H7 (cell line): ENCODE results near the gene SIN3B. TPM values are rescaled to one million over a fixed set of nuclear protein-coding genes. Genes with fewer than 3 reads are reported as not detected.

Experiments used
- DNase-seq: peaks from one replicate; pipeline ENCODE4 v3.0.0; 2012
- H3K27me3 ChIP-seq: 2 replicates; pipeline ENCODE4 v1.6.0; 2011; ENCODE audit warnings: mild to moderate bottlenecking, low read length; ENCODE audit not compliant: control insufficient read depth, insufficient read depth
- H3K36me3 ChIP-seq: replicated peaks from 2 replicates; pipeline ENCODE4 v1.5.1; 2011; ENCODE audit warnings: low read length; ENCODE audit not compliant: control insufficient read depth, insufficient read depth
- H3K4me3 ChIP-seq: 2 replicates; pipeline ENCODE4 v1.5.1; 2011; ENCODE audit warnings: low read depth, mild to moderate bottlenecking, control low read depth, low read length, moderate library complexity; ENCODE audit not compliant: insufficient read depth
- total RNA-seq: library from RNA; depleted of rRNA; stranded (reverse); fragments of >200 nt; shearing (Covaris generic); gene quantifications from 2 replicates; pipeline ENCODE4 v1.2.3, GENCODE V29; 2014; rRNA removed

The SIN3B gene
- total RNA-seq, 1 experiment from 2014 or later: 47.3 TPM

DNA sequence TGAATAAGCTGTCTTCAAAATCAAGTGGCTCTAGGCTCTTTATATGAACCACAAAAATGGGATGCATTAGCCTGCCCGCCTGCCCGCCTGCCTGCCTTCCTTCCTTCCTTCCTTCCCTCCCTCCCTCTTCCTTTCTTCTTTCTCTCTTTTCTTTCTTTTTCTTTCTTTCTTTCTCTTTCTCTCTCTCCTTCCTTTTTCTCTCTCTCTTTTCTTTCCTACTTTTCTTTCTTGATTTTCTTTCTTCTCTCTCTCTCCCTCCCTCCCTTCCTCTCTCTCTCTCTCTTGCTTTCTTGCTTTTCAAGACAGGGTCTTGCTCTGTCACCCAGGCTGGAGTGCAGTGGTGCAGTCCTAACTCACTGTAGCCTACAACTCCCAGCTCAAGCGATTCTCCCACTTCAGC lies 86.5 kb downstream of the SIN3B start:
- H3K4me3 ChIP-seq: no peak overlapping the region
- peaks cover 1% of the 10 kb centered on the region; the same call in 1 of the 2 replicates for H3K36me3 ChIP-seq
- DNase-seq: no peak
- no peaks in the 10 kb centered on the region for H3K27me3 ChIP-seq

DNA sequence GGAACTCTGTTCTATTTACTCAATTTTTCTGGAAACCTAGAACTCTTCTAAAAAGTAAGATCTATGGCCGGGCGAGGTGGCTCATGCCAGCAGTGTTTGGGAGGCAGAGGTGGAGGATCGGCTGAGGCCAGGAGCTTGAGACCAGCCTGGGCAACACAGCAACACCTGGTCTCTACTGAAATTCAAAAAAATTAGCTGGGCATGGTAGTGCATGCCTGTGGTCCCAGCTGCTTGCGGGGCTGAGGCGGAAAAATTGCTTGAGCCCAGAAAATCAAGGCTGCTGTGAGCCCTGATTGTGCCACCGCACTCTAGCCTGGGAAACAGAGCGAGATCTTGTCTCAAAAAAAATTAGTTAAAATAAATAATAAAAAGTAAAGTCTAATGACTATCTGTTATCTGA lies 88.2 kb downstream of the SIN3B start:
- Histone ChIP-seq H3K4me3 (no peak overlapping the region), H3K36me3 (peaks cover 1% of the 10 kb centered on the region; the same call in 1 of the 2 replicates), H3K27me3 (no peaks in the 10 kb centered on the region)
- no peak for DNase-seq

DNA sequence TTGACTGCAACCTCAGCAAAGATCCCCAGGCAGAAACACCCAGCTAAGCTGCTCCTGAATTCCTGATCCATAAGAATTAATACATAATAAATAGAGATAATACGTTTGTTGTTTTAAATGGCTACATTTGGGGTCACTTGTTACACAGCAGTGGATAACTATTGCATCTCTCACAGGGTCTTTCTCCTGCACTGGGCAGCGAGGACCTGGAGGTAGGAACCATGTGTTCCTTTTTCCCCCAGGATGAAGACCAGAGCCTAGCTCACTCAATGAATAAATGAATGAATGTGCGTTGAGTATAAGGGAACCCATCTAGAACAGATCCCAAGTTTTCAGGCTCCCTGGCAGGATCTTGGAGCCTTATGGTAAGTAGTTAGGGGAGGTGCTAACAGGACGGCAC lies 90.3 kb downstream of the SIN3B start:
- Histone ChIP-seq H3K27me3 (no peaks in the 10 kb centered on the region), H3K4me3 (no peak overlapping the region), H3K36me3 (peaks cover 1% of the 10 kb centered on the region; the same call in 1 of the 2 replicates)
- no peak for DNase-seq

DNA sequence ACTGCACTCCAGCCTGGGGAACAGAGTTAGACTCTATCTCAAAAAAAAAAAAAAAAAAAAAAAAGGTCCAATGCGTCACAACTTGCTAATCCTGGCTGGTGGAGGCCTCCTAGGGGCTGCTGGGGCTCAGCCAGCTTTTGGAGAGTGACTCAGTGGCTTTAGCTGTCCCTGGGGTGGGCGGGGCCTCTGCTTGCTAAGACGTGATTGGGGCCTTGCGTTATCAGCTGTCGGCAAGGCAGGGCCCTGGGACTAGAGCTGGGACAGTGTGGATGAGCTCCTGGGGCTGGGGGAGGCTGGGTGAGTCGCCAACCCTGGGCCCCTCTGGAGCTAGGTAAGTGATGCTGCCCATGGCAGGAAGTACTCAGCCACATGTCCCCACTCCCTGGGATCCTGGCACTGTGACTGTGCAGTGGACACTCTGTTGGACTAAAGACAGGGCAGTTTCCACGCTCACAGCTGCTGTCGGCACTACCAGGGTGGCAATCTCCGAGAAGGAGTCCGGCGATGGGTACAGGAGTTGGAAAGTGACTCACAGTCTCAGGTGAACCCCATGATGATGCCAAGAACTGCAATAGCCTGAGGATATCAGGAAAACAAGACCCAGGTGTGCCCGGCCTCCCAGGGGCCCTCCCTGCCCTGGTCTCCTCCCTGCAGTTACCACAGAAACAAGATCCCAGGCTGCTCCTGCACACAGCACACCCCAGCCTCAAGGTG lies 91.8 kb downstream of the SIN3B start:
- DNase-seq: peak; percentile 38
- Histone ChIP-seq H3K27me3 (no peaks in the 10 kb centered on the region), H3K4me3 (no peak overlapping the region), H3K36me3 (peaks cover 1% of the 10 kb centered on the region; the same call in 1 of the 2 replicates)

DNA sequence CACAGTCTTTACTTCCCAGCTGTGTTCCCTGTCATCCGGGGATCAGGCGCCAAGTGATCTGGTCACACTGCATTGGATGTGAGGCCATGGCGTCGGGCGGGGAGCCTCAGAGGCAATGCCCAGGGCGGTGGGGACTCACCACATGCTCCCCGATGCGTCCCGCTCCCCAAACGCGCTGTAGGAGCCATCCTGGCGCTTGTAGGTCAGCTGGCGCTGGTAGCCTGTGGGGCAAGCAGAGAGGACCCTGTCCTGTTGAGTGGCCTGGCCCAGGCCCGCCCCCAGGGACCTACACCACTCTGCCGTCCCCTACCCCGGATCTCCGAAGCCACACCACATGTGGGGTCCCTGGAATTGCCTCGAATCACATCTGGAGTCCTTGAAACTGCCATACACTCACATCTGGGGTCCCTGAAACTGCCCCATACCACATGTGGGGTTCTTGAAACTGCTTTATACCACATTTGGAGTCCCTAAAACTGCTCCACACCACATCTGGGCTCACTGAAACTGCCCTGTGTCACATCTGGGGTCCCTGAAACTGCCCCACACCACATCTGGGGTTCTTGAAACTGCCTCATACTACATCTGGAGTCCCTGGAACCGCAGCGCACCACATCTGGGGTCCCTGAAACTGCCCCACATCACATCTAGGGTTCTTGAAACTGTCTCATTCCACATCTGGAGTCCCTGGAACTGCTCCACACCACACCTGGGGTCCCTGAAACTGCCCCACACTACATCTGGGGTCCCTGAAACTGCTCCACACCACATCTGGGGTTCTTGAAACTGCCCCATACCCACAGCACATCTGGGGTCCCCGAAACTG lies 92.8 kb downstream of the SIN3B start:
- DNase-seq: peak; percentile 52
- H3K36me3 ChIP-seq: peaks cover 1% of the 10 kb centered on the region; the same call in 1 of the 2 replicates
- no peaks in the 10 kb centered on the region for H3K27me3 ChIP-seq
- no peak overlapping the region for H3K4me3 ChIP-seq

DNA sequence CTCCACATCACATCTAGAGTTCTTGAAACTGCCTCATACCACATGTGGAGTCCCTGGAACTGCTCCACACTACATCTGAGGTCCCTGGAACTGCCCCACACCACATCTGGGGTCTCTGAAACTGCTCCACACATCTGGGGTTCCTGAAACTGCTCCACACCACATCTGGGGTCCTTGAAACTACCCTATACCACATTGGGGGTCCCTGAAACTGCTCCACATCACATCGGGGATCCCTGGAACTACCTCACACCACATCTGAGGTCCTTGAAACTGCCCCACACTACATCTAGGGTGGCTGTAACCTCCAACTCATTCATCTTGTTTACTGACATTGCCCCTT lies 93.4 kb downstream of the SIN3B start:
- peak; percentile 19 for DNase-seq
- no peaks in the 10 kb centered on the region for H3K27me3 ChIP-seq
- H3K36me3 ChIP-seq: peaks cover 1% of the 10 kb centered on the region; the same call in 1 of the 2 replicates
- H3K4me3 ChIP-seq: no peak overlapping the region

DNA sequence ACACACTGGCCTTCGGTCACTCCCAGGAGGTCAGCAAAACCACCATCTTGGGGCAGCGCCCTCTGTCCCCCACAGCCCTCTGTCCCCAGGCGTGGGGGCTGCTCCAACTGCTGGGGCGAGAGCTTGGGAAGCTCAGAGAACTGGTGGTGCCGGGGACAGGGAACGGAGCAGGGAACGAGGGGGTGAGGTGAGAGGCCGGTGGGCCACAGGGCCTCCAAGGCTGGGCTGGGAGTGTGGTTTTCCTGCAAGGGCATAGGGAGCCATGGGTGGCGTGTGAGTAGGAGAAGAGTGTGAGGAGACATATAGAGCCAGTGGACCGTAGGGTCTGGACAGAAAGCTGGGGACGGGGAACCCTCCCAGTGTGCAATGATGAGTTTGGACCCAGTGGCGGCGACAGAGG lies 93.8 kb downstream of the SIN3B start:
- peak; percentile 35 for DNase-seq
- H3K27me3 ChIP-seq: no peaks in the 10 kb centered on the region
- peaks cover 1% of the 10 kb centered on the region; the same call in 1 of the 2 replicates for H3K36me3 ChIP-seq
- no peak overlapping the region for H3K4me3 ChIP-seq

DNA sequence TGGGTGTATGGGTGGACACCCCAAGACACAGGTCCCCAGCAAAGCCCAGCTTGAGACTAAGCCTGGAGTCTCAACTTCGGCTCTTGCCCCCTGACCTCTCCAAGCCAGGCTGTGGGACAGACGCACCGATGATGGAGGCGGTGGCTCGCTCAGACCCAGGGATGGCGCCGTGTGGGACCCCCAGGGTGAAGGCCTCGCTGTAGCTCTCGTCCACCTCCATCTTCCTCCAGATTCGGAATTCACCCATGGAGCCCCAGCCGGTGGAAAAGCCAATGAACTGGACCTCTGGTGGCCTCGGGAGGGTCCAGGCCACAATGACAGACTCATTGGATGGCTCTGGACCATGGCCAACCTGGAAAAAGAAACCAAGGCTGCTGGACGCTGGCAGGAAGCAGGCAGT lies 98.7 kb downstream of the SIN3B start:
- H3K27me3 ChIP-seq: no peaks in the 10 kb centered on the region
- no peak overlapping the region for H3K4me3 ChIP-seq
- no peaks in the 10 kb centered on the region for H3K36me3 ChIP-seq
- DNase-seq: peak; percentile 10

DNA sequence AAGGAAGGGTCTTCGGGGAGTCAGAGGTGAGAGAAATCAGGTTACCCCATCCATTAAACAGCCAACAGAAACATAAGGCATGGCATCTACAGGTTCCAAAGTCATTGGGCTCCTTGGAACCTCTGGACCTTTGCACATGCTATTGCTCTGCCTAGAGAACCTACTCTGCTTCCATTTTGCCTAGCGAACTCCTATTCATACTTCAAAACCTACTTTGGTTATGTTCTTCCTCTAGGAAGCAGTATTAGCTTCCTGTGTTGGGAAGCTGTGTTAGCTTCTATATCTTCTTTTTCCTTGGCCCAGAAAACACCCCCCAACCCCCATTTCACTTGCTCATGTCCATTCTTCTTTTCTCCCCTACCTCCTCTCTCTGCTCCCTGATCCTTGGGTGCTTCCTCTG lies 99.2 kb downstream of the SIN3B start:
- H3K27me3 ChIP-seq: no peaks in the 10 kb centered on the region
- no peak for DNase-seq
- H3K4me3 ChIP-seq: no peak overlapping the region
- no peaks in the 10 kb centered on the region for H3K36me3 ChIP-seq

DNA sequence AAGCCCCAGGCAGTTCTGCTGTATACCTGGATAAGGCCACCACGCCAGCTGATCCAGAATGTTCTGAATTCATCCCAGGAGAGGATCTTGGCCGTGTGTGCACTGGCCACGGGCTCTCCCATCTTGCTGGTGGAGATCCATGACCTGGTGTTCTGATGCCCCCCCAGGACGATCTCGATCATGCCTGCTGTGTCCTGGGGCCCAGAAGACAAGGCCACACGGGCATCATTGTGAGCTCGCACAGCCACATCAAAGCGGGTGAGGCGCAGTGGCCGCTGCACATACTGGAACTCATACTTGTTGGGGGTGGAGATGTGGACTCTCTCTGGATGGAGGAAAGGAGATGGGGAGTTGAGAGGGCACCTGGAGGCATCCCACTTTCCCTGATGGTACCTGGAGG lies 99.7 kb downstream of the SIN3B start:
- H3K36me3 ChIP-seq: no peaks in the 10 kb centered on the region
- H3K27me3 ChIP-seq: no peaks in the 10 kb centered on the region
- no peak overlapping the region for H3K4me3 ChIP-seq
- DNase-seq: no peak

Other genes with a start within 250 kb of the SIN3B start
- 12.0 and 14.2 TPM in 2 replicates for gene MED26, start 201.2 kb upstream of the SIN3B start, total RNA-seq
- gene SMIM7, start 169.3 kb upstream of the SIN3B start, total RNA-seq: 58.0 and 62.9 TPM in 2 replicates
- gene TMEM38A, start 168.3 kb upstream of the SIN3B start, total RNA-seq: 3.5 and 7.4 TPM in 2 replicates
- gene NWD1, start 109.6 kb upstream of the SIN3B start, total RNA-seq: not detected in 2 replicates
- not detected in 2 replicates for gene F2RL3, start 59.6 kb downstream of the SIN3B start, total RNA-seq
- gene CPAMD8, start 197.4 kb downstream of the SIN3B start, total RNA-seq: 4.5 and 5.2 TPM in 2 replicates
- gene HAUS8, start 246.1 kb downstream of the SIN3B start, total RNA-seq: 10.4 and 15.5 TPM in 2 replicates
- 32.9 and 40.8 TPM in 2 replicates for gene MYO9B, start 246.4 kb downstream of the SIN3B start, total RNA-seq